COLO668 (cell line): ENCODE data around the gene RHBDL1.
A peak's percentile ranks its signal among the peaks of the same experiment; 100 is the strongest.

Source experiments
- DNase-seq: peaks from one replicate; lab custom pipeline; 2025; ENCODE audit not compliant: unreplicated experiment; lab: John Stamatoyannopoulos, UW

RHBDL1 gene

DNA sequence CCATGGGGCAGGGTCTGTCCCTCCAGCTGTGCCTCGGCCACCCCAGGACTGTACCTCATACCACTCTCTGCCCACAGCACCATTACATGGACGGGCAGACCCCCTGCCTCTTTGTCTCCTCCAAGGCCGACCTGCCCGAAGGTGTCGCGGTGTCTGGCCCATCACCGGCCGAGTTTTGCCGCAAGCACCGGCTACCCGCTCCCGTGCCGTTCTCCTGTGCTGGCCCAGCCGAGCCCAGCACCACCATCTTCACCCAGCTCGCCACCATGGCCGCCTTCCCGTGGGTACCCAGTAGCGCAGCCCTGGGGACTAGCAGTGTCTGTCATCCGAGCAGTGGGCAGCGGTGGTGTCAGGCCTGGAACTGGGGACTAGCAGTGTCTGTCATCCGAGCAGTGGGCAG, 2.6 kb upstream of the RHBDL1 start:
- DNase-seq: no peak

- no peak for DNase-seq
Measured at GRCh38 chr16:673399-673991, 2.0 kb upstream of the RHBDL1 start.

DNA sequence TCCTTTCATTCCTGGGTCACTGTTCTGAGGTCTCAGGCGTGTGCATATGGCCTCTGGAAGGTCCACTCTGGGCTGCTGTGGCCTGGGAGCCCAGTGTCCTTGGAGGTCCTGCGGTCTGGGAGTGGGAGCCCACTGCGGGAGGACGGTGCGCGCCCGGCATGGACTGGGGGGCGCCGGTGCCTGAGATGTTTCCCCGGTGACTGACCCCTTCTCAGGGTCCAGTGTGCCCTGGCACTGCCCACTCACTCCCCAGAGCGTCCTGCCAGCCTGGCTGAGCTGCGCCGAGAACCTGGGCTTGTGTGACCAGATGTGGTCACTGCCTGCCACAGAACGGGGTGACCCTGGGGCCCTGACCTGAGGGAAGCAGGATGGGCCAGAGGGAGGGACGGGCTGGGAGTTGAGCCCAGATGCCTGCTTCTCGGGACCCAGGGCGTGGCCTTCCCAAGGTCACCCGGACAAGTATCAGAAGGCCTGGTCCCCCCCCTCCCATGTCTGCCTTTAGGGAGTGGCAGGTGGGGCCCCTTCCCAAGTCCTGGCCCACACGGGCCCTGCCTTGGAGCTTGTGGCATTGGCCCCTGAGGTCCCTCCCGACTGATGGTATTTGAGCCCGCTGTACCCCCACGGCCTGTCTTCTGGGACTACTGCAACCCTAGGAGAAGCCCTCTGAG, 1.1 kb upstream of the RHBDL1 start:
- no peak for DNase-seq

GRCh38 chr16:675884-676564, 553 bp downstream of the RHBDL1 start:
- peak; percentile 38 for DNase-seq

DNA sequence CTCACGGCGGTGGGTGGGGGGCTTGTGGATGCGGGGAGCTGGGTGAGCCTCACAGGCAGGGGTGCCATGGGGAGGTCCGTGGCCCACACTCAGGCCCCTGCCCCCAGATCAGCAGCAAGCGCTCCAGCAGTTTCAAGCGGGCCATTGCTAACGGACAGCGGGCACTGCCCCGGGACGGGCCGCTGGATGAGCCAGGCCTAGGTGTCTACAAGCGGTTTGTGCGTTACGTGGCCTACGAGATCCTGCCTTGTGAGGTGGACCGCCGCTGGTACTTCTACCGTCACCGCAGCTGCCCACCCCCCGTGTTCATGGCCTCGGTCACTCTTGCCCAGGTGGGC, 1.1 kb downstream of the RHBDL1 start:
- DNase-seq: no peak

DNA sequence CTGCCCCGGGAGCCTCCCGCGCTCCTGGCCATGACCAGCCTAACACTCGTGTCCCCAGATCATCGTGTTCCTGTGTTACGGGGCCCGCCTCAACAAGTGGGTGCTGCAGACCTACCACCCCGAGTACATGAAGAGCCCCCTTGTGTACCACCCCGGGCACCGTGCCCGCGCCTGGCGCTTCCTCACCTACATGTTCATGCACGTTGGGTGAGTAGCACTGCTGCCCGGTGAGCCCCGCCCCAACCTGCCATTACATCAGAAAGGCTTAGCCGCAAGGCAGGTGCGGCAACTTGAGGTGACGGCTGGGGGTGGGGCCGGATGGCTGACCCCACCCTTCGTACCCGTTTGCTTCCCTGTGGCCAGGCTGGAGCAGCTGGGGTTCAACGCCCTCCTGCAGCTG, 1.4 kb downstream of the RHBDL1 start:
- DNase-seq: peak; percentile 95

- DNase-seq: peak; percentile 72
Measured at GRCh38 chr16:677316-678190, 2.1 kb downstream of the RHBDL1 start.

DNA sequence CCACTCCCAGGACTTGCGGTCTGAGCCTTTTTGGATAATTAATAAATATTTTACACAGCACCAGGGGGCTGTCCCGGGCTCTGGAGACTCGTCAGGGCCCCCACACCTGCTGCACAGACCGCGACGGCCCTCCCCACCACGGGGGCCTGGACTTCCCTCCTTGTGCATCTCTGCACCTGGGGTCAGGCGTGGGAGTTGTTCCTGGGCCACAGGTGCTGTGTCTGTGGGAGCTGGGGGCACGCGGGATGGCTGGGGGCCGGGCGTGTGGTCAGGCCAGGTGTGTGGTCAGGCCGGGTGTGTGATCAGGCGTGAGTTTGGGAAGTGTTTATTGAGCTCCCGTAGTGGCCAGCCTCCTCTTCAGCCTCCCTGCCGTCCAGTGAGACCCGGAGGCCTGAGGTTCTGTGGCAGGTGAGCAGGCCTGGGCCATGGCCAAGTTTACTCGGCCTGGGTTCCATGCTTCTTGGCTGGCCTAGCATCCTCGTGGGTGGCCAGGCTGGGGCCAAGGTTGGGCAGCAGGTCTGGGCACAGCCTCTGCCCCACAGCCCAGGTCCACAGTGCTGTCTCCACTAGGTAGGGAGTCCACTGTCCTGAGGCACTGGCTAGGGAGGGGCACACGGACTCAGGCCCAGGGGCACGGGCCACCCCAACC, 2.9 kb downstream of the RHBDL1 start:
- DNase-seq: peak; percentile 16

DNA sequence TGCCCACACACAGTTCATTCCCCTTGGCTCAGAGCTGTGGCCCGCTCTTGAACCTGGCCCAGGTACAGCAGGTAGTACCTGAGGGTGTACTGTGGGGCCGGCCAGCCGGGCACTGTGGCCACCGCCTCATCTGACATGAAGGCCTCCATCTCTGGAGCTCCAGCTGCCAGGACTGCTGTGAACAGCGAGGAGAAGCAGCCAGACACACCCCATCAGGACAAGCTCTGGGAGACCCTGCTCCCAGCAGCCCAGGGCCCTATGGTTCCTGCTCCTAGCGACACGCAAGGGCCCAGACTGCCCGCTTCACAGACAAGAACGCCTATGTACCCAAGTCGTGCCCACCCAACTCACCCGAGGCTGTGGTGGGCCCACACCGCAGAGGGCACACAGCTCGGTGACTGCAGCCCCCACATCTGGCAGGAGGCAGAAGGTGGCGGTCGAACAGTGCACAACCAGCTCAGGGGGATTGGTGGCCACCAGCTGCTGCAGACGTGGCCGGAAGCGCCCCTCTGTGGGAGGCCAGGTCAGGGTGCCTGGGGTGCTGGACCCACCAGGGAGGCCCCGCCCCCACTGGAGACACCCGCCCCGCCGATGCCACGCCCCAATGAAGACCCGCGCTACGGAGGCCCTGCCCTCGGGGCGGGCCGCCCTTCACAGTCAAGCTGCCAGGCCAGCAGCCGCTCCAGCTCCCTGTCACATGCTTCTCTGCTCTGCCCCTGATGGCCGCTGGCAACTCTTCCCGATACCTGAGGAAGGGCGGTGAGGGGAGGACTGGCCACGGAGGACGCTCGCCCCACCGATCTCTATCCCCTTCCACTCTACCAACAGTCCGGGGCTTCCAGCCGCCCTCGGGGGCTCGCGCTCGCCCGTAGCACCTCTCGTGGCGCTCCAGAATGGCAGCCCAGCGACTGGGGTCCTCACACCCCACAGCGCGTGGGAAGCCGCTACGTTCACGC, 3.7 kb downstream of the RHBDL1 start:
- peak; percentile 82 for DNase-seq

GRCh38 chr16:679814-680624, 4.5 kb downstream of the RHBDL1 start, which contains the start of gene STUB1:
Gene STUB1 (plus strand): TSS chr16:680410. CDS start chr16:680526, 116 bp downstream.
- peak; percentile 89 for DNase-seq

- DNase-seq: no peak
Measured at GRCh38 chr16:680625-680945, 5.1 kb downstream of the RHBDL1 start.

DNA sequence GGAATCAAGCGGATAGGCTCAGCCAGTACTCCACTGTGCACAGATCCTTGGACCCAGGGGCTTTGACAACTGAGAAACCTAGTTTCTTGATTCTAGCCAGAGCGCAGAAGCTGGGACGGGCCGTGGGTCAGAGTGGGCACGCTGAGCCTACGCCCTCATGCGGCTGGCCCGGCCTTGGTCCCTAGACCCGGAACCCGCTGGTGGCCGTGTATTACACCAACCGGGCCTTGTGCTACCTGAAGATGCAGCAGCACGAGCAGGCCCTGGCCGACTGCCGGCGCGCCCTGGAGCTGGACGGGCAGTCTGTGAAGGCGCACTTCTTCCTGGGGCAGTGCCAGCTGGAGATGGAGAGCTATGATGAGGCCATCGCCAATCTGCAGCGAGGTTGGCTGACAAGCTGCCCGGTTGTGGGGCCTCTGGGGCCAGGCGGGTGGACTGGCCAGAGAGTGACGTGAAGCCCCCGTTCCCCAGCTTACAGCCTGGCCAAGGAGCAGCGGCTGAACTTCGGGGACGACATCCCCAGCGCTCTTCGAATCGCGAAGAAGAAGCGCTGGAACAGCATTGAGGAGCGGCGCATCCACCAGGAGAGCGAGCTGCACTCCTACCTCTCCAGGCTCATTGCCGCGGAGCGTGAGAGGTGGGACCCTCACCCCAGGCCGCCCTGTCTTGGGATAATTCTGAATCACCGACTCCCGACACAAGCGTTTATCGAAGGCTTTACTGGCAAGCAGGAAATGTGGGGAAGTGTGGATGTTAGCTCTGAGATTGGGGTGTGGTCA, 5.7 kb downstream of the RHBDL1 start:
- DNase-seq: peak; percentile 66

GRCh38 chr16:681746-682427, 6.4 kb downstream of the RHBDL1 start:
- DNase-seq: peak; percentile 50

DNA sequence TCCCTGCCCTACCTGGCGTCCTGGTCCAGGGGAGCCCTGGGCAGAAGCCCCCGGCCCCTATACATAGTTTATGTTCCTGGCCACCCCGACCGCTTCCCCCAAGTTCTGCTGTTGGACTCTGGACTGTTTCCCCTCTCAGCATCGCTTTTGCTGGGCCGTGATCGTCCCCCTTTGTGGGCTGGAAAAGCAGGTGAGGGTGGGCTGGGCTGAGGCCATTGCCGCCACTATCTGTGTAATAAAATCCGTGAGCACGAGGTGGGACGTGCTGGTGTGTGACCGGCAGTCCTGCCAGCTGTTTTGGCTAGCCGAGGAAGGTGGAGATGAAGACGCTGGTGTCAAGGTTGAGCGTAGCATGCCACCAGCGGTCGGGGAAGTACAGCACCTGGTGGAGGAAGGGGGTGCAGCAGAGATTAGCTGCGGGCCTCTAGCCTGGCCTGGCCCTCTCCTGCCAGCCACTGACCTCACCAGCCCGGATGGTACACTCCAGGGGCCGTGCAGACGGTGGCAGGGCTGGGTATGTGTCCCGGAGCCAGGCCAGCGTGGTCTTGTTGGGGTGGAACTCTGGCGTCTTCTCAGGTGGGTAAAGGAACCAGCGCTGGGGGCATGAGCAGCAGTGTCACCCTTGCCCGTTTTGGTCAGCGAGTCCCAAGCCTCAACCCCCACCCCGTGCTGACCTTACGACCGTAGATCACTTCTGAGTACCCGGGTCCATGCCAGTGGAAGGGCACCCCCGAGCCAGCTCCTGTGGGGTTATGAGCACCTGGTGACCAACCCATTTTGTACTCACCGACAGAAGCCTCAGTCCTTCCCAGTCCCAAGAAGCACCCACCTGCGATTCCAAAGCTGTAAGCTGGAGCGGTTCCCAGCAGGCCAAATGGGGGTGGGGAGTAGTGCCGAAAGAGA, 7.3 kb downstream of the RHBDL1 start:
- DNase-seq: no peak

DNA sequence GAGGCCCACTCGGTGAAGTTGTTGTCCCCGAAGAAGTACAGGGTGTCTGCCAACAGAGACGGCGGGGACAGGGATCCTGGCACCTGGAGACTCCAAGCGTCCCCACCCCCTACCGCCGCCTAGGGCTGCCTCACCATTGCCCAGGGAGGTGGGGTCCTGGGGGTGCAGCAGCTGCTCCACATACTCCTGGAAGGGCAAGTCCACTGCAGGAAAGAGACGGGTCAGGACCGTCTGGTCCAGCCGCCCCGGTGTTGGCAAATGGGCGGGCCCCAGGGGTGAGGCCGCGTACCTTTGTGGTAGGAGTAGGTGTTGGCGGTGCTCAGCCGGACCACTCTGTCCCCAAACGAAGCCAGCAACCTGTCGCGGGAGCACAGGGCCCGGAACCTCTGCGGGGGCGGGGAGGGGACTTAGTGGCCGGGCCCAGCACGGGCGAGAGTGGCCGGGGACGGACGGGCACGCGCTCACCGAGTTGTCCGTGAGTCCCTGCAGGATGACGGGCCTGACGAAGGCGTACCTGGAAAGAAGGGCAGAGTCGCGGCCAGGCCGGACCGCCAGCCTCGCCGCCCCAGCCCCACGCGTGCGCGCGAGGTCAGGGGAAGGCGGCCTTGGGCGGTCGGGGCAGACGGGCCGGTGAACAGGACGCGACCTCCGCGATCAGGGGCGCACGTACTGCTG, 8.1 kb downstream of the RHBDL1 start:
- peak; percentile 48 for DNase-seq

DNA sequence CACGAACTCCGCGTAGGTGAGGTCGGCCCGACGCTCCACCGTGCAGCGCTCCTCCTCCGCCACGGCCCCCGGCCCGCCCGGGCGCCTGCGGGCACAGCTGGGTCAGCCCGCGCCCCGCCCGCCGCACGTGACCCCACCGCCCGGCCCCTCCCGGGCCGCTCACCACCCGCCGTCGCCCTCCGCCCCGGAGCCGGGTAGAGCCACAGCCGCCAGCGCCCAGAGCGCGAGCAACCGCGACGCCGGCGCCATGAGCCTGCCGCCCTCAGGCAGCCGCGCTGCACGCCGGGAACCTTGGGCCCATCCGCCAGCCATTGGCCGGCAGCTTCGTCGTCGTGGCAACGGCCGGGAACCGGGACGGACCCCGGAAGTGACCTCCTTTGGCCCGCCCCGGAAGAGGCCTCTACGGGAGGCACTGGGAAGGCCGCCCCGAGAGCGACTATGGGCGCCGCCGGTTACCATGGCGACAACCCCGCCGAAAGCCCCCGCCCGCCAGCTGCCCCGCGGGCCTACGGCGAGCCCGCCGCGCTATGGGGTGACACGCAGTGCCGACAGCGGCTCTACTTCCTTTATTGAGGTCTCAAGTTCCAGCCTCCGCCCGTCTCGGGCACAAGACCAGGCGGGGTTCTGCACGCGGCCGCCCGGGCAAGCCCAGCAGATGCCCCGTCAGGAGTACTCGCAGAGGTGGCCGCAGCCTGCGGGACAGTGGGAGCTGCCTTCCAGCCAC, 8.8 kb downstream of the RHBDL1 start, which contains the start of gene JMJD8:
Gene JMJD8, minus strand, starts transcription at position 264 of the 724 bp plus-strand sequence. Its CDS starts 15 bp downstream, at position 249.
- peak; percentile 99 for DNase-seq
